Right atrium auricular region (tissue), 2 donors: ENCODE data around the gene NEU2. TPM values are rescaled to one million over a fixed set of nuclear protein-coding genes. Genes with fewer than 3 reads are reported as not detected.

ENCODE experiments used
- DNase-seq: peaks from one replicate; pipeline ENCODE4 v3.0.0-alpha.2; 2019; ENCODE audit warnings: low spot score
- H3K27ac ChIP-seq, 2 donors: fragments of 200-600 bp; sonication (generic); 1 replicate in 1 of 2; 2 replicates in 1 of 2; pipeline ENCODE4 v1.5.1; 2016 to 2019
- H3K27me3 ChIP-seq, 2 donors: fragments of 200-600 bp; sonication (generic); one replicate each; pipeline versions ENCODE4 v1.5.1 to v1.6.0; 2017 to 2019
- H3K36me3 ChIP-seq: fragments of 200-600 bp; sonication (generic); one replicate; pipeline ENCODE4 v1.5.1; 2016
- H3K4me1 ChIP-seq, 2 donors: fragments of 200-600 bp; sonication (generic); one replicate each; pipeline versions ENCODE4 v1.5.1 to v1.6.0; 2017 to 2019
- H3K4me3 ChIP-seq, 2 donors: fragments of 200-600 bp; sonication (generic); 1 replicate in 1 of 2; 2 replicates in 1 of 2; pipeline ENCODE4 v1.5.1; 2017 to 2019; ENCODE audit warnings: mild to moderate bottlenecking in 1 of 2, moderate library complexity in 1 of 2
- H3K9me3 ChIP-seq, 2 donors: fragments of 200-600 bp; sonication (generic); one replicate each; pipeline ENCODE4 v1.5.1; 2019
- total RNA-seq, 2 donors: library from RNA; depleted of rRNA; stranded (reverse); fragments of >200 nt; gene quantifications; one replicate each; pipeline ENCODE4 v1.1.0, GENCODE V29; 2016
- TF ChIP-seq, protein P1 (sequence below), 2 donors: fragments of 200-600 bp; sonication (generic); IDR thresholded peaks; one replicate each; pipeline ENCODE4 v1.5.1; 2019; ENCODE audit warnings: antibody characterized with exemption in 2 of 2

The NEU2 gene
- not detected for total RNA-seq

DNA sequence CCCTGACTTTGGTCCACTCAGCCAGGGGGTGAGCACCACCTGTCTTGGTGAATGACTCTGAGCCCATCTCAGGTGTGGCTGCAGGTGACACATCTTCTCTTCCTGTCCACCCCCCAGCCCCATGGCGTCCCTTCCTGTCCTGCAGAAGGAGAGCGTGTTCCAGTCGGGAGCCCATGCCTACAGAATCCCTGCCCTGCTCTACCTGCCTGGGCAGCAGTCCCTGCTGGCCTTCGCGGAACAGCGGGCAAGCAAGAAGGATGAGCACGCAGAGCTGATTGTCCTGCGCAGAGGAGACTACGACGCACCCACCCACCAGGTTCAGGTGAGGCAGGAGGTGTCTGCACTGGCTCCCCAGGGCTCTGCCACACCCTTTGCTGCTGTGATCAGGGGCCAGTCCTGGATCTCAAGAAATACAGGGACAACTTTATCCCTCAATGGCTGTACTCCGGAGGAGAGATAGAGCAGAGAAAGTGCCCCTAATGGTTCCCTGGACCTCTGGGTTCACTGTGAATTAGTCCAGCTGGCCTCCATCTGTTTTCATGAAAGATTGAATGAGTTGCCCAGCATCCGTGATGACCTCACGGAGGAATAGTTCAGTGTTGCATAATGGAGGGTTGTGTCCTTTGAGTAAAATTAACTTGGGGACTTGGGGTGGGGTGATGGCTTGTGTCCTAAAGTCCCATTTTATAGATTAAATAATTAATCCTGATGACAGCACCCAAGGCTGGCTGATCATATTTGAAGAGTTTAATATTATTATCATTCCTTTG is at the start of gene NEU2:
NEU2 (plus strand) TSS at position 122 of the 770 bp plus-strand sequence; CDS start at position 122, 0 bp downstream.
- TF ChIP-seq, protein P1, sequence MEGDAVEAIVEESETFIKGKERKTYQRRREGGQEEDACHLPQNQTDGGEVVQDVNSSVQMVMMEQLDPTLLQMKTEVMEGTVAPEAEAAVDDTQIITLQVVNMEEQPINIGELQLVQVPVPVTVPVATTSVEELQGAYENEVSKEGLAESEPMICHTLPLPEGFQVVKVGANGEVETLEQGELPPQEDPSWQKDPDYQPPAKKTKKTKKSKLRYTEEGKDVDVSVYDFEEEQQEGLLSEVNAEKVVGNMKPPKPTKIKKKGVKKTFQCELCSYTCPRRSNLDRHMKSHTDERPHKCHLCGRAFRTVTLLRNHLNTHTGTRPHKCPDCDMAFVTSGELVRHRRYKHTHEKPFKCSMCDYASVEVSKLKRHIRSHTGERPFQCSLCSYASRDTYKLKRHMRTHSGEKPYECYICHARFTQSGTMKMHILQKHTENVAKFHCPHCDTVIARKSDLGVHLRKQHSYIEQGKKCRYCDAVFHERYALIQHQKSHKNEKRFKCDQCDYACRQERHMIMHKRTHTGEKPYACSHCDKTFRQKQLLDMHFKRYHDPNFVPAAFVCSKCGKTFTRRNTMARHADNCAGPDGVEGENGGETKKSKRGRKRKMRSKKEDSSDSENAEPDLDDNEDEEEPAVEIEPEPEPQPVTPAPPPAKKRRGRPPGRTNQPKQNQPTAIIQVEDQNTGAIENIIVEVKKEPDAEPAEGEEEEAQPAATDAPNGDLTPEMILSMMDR (IDR thresholded peaks at IDR 0.05), result no peak
- no peaks in the 10 kb centered on the region for H3K9me3 ChIP-seq
- H3K27me3 ChIP-seq, result no peaks in the 10 kb centered on the region

GRCh38 chr2:232982926-232983668 is 49.4 kb upstream of the NEU2 start:
- TF ChIP-seq, protein P1 (IDR thresholded peaks at IDR 0.05), result no peak
- Histone ChIP-seq H3K27me3 (no peaks in the 10 kb centered on the region), H3K27ac (no peak overlapping the region), H3K4me1 (no peaks in the 10 kb centered on the region), H3K36me3 (no peaks in the 10 kb centered on the region), H3K4me3 (no peak overlapping the region), H3K9me3 (peaks cover 0 to 8% of the 10 kb centered on the region in 2 donors)
- no peak for DNase-seq

More for the DNA sequence above, at the start of gene NEU2:
- Histone ChIP-seq H3K4me1 (no peaks in the 10 kb centered on the region), H3K4me3 (no peak within 1 kb of the TSS), H3K27ac (no peak within 1 kb of the TSS), H3K36me3 (no peaks in the 10 kb centered on the region)
- no peak for DNase-seq

- no peaks in the 10 kb centered on the region for H3K27me3 ChIP-seq
- H3K9me3 ChIP-seq, result peaks cover 0 to 8% of the 10 kb centered on the region in 2 donors
- no peak overlapping the region for H3K27ac ChIP-seq
- no peaks in the 10 kb centered on the region for H3K4me1 ChIP-seq
- TF ChIP-seq, protein P1 (IDR thresholded peaks at IDR 0.05), result no peak
- no peak for DNase-seq
- no peaks in the 10 kb centered on the region for H3K36me3 ChIP-seq
- no peak overlapping the region for H3K4me3 ChIP-seq
These were observed 48.8 kb upstream of the NEU2 start for GRCh38 chr2:232983669-232984140.

- Histone ChIP-seq H3K9me3 (peaks cover 0 to 8% of the 10 kb centered on the region in 2 donors), H3K4me3 (no peak overlapping the region), H3K4me1 (no peaks in the 10 kb centered on the region), H3K36me3 (no peaks in the 10 kb centered on the region), H3K27ac (no peak overlapping the region), H3K27me3 (no peaks in the 10 kb centered on the region)
- TF ChIP-seq, protein P1 (IDR thresholded peaks at IDR 0.05), result no peak
- DNase-seq, result no peak
These were observed 47.8 kb upstream of the NEU2 start for GRCh38 chr2:232984451-232985207.

- Histone ChIP-seq H3K27ac (no peak overlapping the region), H3K4me1 (no peaks in the 10 kb centered on the region), H3K36me3 (no peaks in the 10 kb centered on the region), H3K4me3 (no peak overlapping the region), H3K9me3 (peaks cover 0 to 8% of the 10 kb centered on the region in 2 donors), H3K27me3 (no peaks in the 10 kb centered on the region)
- TF ChIP-seq, protein P1 (IDR thresholded peaks at IDR 0.05), result no peak
- no peak for DNase-seq
These were observed 46.3 kb upstream of the NEU2 start for GRCh38 chr2:232986155-232986554.
